ENCODE results near the gene TERT.
"Not testable (repeated sequence)": the region's sequence is repeated elsewhere in the genome, so short reads cannot be mapped to it uniquely, and the experiment has no call there.

The TERT gene

DNA sequence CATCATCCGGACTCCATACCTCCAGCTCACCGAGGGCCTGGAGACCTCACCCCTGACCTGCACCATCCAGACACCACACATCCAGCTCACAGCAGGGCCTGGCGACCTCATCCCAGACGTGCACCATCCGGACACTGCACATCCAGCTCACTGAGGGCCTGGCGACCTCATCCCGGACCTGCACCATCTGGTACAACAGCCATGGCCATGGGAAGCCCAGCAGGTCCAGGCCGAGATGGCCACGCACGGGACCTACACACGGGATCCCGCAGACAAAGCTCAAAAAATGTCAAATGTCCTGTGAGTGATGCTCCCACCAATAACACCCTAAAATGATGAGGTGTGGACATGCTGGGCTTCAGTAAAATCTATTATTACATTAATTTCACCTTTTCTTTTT is 9.7 kb downstream of the TERT start:
- H3K27ac ChIP-seq: no peak overlapping the region
- no peak for TF ChIP-seq ZFX (IDR thresholded peaks at IDR 0.05)
- TF ChIP-seq, protein P1, sequence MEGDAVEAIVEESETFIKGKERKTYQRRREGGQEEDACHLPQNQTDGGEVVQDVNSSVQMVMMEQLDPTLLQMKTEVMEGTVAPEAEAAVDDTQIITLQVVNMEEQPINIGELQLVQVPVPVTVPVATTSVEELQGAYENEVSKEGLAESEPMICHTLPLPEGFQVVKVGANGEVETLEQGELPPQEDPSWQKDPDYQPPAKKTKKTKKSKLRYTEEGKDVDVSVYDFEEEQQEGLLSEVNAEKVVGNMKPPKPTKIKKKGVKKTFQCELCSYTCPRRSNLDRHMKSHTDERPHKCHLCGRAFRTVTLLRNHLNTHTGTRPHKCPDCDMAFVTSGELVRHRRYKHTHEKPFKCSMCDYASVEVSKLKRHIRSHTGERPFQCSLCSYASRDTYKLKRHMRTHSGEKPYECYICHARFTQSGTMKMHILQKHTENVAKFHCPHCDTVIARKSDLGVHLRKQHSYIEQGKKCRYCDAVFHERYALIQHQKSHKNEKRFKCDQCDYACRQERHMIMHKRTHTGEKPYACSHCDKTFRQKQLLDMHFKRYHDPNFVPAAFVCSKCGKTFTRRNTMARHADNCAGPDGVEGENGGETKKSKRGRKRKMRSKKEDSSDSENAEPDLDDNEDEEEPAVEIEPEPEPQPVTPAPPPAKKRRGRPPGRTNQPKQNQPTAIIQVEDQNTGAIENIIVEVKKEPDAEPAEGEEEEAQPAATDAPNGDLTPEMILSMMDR (conservative IDR thresholded peaks at IDR 0.05): no peak

DNA sequence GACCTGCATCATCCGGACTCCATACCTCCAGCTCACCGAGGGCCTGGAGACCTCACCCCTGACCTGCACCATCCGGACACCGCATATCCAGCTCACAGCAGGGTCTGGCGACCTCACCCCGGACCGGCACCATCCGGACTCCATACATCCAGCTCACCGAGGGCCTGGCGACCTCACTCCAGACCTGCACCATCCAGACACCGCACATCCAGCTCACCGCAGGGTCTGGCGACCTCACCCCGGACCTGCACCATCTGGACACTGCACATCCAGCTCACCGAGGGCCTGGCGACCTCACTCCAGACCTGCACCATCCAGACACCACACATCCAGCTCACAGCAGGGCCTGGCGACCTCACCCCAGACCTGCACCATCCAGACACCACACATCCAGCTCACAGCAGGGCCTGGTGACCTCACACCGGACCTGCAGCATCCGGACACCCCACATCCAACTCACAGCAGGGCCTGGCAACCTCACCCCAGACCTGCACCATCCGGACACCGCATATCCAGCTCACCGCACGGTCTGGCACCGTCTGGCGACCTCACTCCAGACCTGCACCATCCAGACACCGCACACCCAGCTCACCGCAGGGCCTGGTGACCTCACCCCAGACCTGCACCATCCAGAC is 10.4 kb downstream of the TERT start:
- not testable (repeated sequence) for H3K27ac ChIP-seq

- not testable (repeated sequence) for H3K27ac ChIP-seq
Measured at GRCh38 chr5:1283729-1284041, 11.2 kb downstream of the TERT start.

- not testable (repeated sequence) for H3K27ac ChIP-seq
Measured at GRCh38 chr5:1282993-1283728, 11.7 kb downstream of the TERT start.

GRCh38 chr5:1282131-1282992 is 12.5 kb downstream of the TERT start:
- no peak for TF ChIP-seq ZFX (IDR thresholded peaks at IDR 0.05)
- TF ChIP-seq, protein P1 (conservative IDR thresholded peaks at IDR 0.05): no peak
- no peak overlapping the region for H3K27ac ChIP-seq

- TF ChIP-seq, protein P1 (conservative IDR thresholded peaks at IDR 0.05): no peak
- no peak for TF ChIP-seq ZFX (IDR thresholded peaks at IDR 0.05)
- no peak overlapping the region for H3K27ac ChIP-seq
Measured at GRCh38 chr5:1281038-1281882, 13.6 kb downstream of the TERT start.

DNA sequence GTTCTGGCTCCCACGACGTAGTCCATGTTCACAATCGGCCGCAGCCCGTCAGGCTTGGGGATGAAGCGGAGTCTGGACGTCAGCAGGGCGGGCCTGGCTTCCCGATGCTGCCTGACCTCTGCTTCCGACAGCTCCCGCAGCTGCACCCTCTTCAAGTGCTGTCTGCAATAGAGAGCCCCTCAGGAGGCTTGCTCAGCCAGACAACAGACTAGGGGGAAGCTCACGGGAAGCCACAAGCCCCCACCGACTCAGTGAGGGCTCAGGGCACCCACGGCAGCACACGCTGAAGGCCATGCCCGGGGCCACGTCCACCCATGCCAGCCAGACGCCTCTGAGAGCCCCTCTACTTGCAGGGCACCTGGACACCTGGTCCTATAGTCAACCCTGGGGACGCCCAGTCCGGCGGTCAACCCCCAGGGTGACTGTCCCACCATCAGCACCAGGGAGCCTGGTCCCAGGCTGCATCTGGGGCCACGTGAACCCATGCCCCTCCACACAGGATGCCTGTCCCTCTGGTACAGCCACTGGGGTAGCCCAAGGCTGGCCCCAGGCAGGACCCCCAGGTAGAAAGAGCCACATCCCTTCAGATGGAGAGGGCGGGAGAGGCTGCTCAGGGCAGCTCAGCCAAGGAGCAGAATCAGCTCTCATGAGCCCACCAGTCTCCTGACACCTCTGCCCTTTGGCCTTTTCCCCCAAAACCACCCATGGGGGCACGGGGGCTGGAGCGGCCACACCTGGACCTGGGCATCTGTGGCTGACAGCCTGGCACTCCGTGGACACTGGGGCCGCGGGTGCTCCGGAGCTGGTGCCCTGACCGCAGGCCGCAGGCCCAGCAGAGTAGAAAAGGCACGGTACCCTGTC is 14.5 kb downstream of the TERT start:
- no peak overlapping the region for H3K27ac ChIP-seq
- no peak for TF ChIP-seq ZFX (IDR thresholded peaks at IDR 0.05)
- TF ChIP-seq, protein P1 (conservative IDR thresholded peaks at IDR 0.05): no peak

DNA sequence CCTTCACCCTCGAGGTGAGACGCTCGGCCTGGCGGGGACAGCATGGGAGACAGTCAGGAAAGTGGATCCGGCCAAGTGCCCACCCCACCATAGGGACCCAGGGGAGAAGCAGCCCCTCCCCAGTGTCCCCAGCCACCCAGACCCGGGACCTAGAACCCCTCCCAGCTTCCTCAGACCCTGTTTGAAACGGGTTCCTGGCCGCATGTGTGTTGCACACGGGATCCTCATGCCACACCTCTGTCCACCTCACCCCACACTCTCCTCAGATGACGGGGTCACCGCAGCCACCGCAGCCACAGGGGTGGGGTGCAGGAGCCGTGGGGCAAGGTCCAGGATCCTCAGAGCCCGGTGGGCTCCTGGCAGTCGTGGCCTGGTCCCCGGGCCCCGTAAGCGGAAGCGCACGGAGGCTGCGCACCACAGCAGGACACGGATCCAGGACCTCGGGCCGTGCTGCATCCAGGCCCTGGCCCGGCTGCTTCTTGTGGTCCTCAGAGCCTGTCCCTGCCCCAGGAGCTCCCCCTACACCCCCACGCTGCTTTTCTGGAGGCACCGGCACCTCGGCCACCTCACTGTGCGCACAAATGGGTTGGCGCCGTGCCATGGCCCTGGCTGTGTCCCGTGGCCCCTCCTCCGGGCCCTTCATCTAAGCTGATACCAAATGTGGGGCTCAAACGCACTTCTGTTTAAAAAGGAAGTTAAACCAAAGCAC is 15.3 kb downstream of the TERT start:
- TF ChIP-seq ZFX (IDR thresholded peaks at IDR 0.05): no peak
- TF ChIP-seq, protein P1 (conservative IDR thresholded peaks at IDR 0.05): no peak
- no peak overlapping the region for H3K27ac ChIP-seq

Data from C4-2B (cell line).